Neural cell (in vitro differentiated cells): Measurements from ENCODE around the gene FFAR2. TPM values are rescaled to one million over a fixed set of nuclear protein-coding genes. Genes with fewer than 3 reads are reported as not detected.

ENCODE experiments used
- H2AFZ ChIP-seq: fragments of 200-600, 300-800 bp; sonication (generic), shearing (Covaris generic); 2 replicates; pipeline ENCODE4 v1.6.0; 2014; ENCODE audit warnings: low read depth, mild to moderate bottlenecking, antibody characterized with exemption, low read length, moderate library complexity
- H3F3A ChIP-seq: fragments of 200-600 bp; shearing (Covaris generic); 2 replicates; pipeline ENCODE4 v1.6.1; 2016; ENCODE audit warnings: mild to moderate bottlenecking, moderate library complexity, mixed read lengths, antibody characterized with exemption, low read length; ENCODE audit not compliant: insufficient read depth, poor library complexity, severe bottlenecking
- H3K27ac ChIP-seq: fragments of 200-600, 300-800 bp; sonication (generic), shearing (Covaris generic); 2 replicates; pipeline ENCODE4 v1.5.1; 2014; ENCODE audit warnings: mild to moderate bottlenecking, low read length, moderate library complexity
- H3K27me3 ChIP-seq: fragments of 300-800, 200-600 bp; sonication (generic), shearing (Covaris generic); 2 replicates; pipeline ENCODE4 v1.6.0; 2014; ENCODE audit warnings: mild to moderate bottlenecking, low read depth, low read length, moderate library complexity; ENCODE audit not compliant: insufficient read depth
- H3K36me3 ChIP-seq: fragments of 300-800, 200-600 bp; sonication (generic), shearing (Covaris generic); 2 replicates; pipeline ENCODE4 v1.5.1; 2014; ENCODE audit warnings: mild to moderate bottlenecking, antibody characterized with exemption, low read length, moderate library complexity; ENCODE audit not compliant: insufficient read depth
- H3K4me2 ChIP-seq: fragments of 300-800, 200-600 bp; sonication (generic), shearing (Covaris generic); 2 replicates; pipeline ENCODE4 v1.6.0; 2014; ENCODE audit warnings: mild to moderate bottlenecking, low read length
- H3K4me3 ChIP-seq: fragments of 300-800, 200-600 bp; sonication (generic), shearing (Covaris generic); 2 replicates; pipeline ENCODE4 v1.5.1; 2014; ENCODE audit warnings: mild to moderate bottlenecking, low read length, moderate library complexity
- H3K79me2 ChIP-seq: fragments of 200-600 bp; shearing (Covaris generic); replicated peaks from 2 replicates; pipeline ENCODE4 v1.6.0; 2014; ENCODE audit warnings: mild to moderate bottlenecking, low read length, moderate library complexity; ENCODE audit not compliant: insufficient read depth
- H3K9ac ChIP-seq: fragments of 300-800, 200-600 bp; sonication (generic), shearing (Covaris generic); 2 replicates; pipeline ENCODE4 v1.6.1; 2016; ENCODE audit warnings: mild to moderate bottlenecking, low read length, mixed read lengths
- H3K9me2 ChIP-seq: fragments of 200-600 bp; shearing (Covaris generic); 2 replicates; pipeline ENCODE4 v1.6.1; 2016; ENCODE audit warnings: mild to moderate bottlenecking, low read length, mixed read lengths; ENCODE audit not compliant: insufficient read depth
- H3K9me3 ChIP-seq: fragments of 200-600, 300-800 bp; sonication (generic), shearing (Covaris generic); 2 replicates; pipeline ENCODE4 v1.6.1; 2016; ENCODE audit warnings: mild to moderate bottlenecking, mixed run types, low read length, moderate library complexity, mixed read lengths
- H4K20me1 ChIP-seq: fragments of 200-600 bp; shearing (Covaris generic); 2 replicates; pipeline ENCODE4 v1.6.1; 2016; ENCODE audit warnings: mild to moderate bottlenecking, mixed run types; ENCODE audit not compliant: insufficient read depth
- EP300 ChIP-seq: fragments of 450-650 bp; conservative IDR thresholded peaks from 2 replicates; pipeline ENCODE4 v1.6.1; 2014; ENCODE audit warnings: antibody characterized with exemption, mild to moderate bottlenecking, moderate library complexity; ENCODE audit not compliant: poor library complexity, severe bottlenecking
- EZH2 ChIP-seq: fragments of 200-600, 300-800 bp; shearing (Covaris generic), sonication (generic); IDR thresholded peaks from 2 replicates; pipeline ENCODE4 v1.6.1; 2014; ENCODE audit warnings: antibody characterized with exemption, low read length, borderline replicate concordance, mild to moderate bottlenecking; ENCODE audit not compliant: insufficient read depth, poor library complexity, severe bottlenecking
- MXI1 ChIP-seq: fragments of 450-650 bp; conservative IDR thresholded peaks from 2 replicates; pipeline ENCODE4 v1.6.1; 2014; ENCODE audit warnings: antibody characterized with exemption, mild to moderate bottlenecking; ENCODE audit not compliant: poor library complexity, severe bottlenecking
- POLR2AphosphoS5 ChIP-seq: IDR thresholded peaks from 2 replicates; pipeline ENCODE4 v1.6.1; 2012
- RAD21 ChIP-seq: fragments of 450-650 bp; conservative IDR thresholded peaks from 2 replicates; pipeline ENCODE4 v1.6.1; 2014; ENCODE audit warnings: antibody characterized with exemption, mild to moderate bottlenecking, moderate library complexity
- REST ChIP-seq: IDR thresholded peaks from 2 replicates; pipeline ENCODE4 v1.6.1; 2012; ENCODE audit warnings: borderline replicate concordance
- SMC3 ChIP-seq: fragments of 450-650 bp; conservative IDR thresholded peaks from 2 replicates; pipeline ENCODE4 v1.6.1; 2014; ENCODE audit warnings: antibody characterized with exemption, mild to moderate bottlenecking, moderate library complexity; ENCODE audit not compliant: poor library complexity
- TAF1 ChIP-seq: IDR thresholded peaks from 2 replicates; pipeline ENCODE4 v1.6.1; 2012; ENCODE audit warnings: low read depth
- polyA plus RNA-seq: library from polyadenylated mRNA; depleted of rRNA; stranded (reverse); fragments of >200 nt; gene quantifications from 2 replicates; pipeline ENCODE4 v1.2.3, GENCODE V29; 2014
- TF ChIP-seq, protein P1 (sequence below): fragments of 450-650 bp; IDR thresholded peaks from 2 replicates; pipeline ENCODE4 v1.5.1; 2014; ENCODE audit warnings: antibody characterized with exemption, mild to moderate bottlenecking, moderate library complexity; ENCODE audit not compliant: poor library complexity, severe bottlenecking

Gene FFAR2
- polyA plus RNA-seq, 1 donor from 2014 or later = not detected

DNA sequence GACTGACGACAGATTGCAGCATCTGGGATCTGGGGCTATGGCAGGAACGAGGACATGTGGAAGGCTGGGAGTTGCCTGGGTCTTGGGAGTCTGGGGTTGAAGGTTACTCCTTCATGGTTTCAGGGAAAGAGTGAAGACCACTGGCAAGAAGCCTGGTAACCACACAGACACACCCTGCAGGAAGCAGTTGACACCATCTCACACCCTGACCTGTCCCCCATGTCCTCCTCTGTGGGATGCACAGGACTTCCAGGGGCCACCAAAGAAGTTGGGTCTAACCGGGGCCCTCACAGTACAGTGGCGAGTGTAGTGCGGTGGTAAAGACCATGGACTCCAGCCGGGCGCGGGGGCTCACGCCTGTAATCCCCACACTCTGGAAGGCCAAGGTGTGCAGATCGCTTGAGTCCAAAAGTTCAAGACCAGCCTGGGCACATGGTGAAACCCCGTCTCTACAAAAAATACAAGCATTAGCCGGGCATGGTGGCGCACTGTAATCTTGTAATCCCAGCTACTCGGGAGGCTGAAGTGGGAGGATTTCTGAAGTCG is 10.6 kb upstream of the FFAR2 start:
- Histone ChIP-seq H3K27me3 (no peaks in the 10 kb centered on the region), H3K9me3 (no peaks in the 10 kb centered on the region), H3F3A (no peaks in the 10 kb centered on the region), H3K4me3 (no peak overlapping the region), H3K79me2 (no peaks in the 10 kb centered on the region), H3K9me2 (no peaks in the 10 kb centered on the region), H3K27ac (no peak overlapping the region), H3K9ac (no peak overlapping the region), H2AFZ (no peak overlapping the region), H3K4me2 (no peak overlapping the region), H3K36me3 (no peaks in the 10 kb centered on the region), H4K20me1 (no peaks in the 10 kb centered on the region)
- TF ChIP-seq, protein P1, sequence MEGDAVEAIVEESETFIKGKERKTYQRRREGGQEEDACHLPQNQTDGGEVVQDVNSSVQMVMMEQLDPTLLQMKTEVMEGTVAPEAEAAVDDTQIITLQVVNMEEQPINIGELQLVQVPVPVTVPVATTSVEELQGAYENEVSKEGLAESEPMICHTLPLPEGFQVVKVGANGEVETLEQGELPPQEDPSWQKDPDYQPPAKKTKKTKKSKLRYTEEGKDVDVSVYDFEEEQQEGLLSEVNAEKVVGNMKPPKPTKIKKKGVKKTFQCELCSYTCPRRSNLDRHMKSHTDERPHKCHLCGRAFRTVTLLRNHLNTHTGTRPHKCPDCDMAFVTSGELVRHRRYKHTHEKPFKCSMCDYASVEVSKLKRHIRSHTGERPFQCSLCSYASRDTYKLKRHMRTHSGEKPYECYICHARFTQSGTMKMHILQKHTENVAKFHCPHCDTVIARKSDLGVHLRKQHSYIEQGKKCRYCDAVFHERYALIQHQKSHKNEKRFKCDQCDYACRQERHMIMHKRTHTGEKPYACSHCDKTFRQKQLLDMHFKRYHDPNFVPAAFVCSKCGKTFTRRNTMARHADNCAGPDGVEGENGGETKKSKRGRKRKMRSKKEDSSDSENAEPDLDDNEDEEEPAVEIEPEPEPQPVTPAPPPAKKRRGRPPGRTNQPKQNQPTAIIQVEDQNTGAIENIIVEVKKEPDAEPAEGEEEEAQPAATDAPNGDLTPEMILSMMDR = no peak
- TF ChIP-seq SMC3 (no peak), POLR2AphosphoS5 (no peak), MXI1 (no peak), REST (no peak), TAF1 (no peak), EP300 (no peak), RAD21 (no peak), EZH2 (no peak)

DNA sequence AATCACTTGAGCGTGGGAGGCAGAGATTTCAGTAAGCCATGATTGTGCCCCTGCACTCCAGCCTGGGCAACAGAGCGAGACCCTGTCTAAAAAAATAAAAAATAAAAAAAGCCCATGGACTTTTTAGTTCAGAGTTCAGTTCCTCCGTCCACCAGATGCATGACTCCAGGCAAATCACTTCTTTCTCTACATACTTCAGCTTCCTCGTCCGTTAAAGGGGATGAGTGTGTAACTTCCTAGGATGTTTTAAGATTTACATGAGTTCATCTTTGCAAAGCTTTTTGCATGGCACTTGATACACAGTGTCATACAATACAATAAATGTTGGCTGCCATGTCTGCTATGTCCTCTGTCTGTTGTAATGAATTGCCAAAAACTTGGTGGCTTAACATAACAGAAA is 10.0 kb upstream of the FFAR2 start:
- H4K20me1 ChIP-seq = no peaks in the 10 kb centered on the region
- TF ChIP-seq RAD21 (no peak), MXI1 (no peak), EP300 (no peak), REST (no peak), TAF1 (no peak), EZH2 (no peak), POLR2AphosphoS5 (no peak), SMC3 (no peak)
- TF ChIP-seq, protein P1 = no peak
- H3K9ac ChIP-seq = no peak overlapping the region
- H3K27me3 ChIP-seq = no peaks in the 10 kb centered on the region
- no peaks in the 10 kb centered on the region for H3F3A ChIP-seq
- H2AFZ ChIP-seq = no peak overlapping the region
- H3K4me2 ChIP-seq = no peak overlapping the region
- H3K36me3 ChIP-seq = no peaks in the 10 kb centered on the region
- H3K9me2 ChIP-seq = no peaks in the 10 kb centered on the region
- H3K4me3 ChIP-seq = no peak overlapping the region
- H3K79me2 ChIP-seq = no peaks in the 10 kb centered on the region
- no peaks in the 10 kb centered on the region for H3K9me3 ChIP-seq
- no peak overlapping the region for H3K27ac ChIP-seq
